Inflammatory macrophage (primary cell): ENCODE results near the gene CA5A.

ENCODE experiments used
- DNase-seq, 2 donors: peaks; one replicate each; pipeline ENCODE4 v3.0.0-alpha.2; 2020 to 2022

The CA5A gene

GRCh38 chr16:87847785-87848675, 88.3 kb downstream of the CA5A start:
- no peak for DNase-seq

- no peak for DNase-seq
These were observed 88.9 kb downstream of the CA5A start for GRCh38 chr16:87847467-87847784.

GRCh38 chr16:87846705-87847466, 89.4 kb downstream of the CA5A start:
- no peak for DNase-seq

- no peak for DNase-seq
These were observed 90.3 kb downstream of the CA5A start for GRCh38 chr16:87845807-87846619.

GRCh38 chr16:87845213-87845612, 91.1 kb downstream of the CA5A start:
- DNase-seq: no peak

GRCh38 chr16:87844809-87845208, 91.5 kb downstream of the CA5A start:
- DNase-seq: no peak

GRCh38 chr16:87844120-87844733, 92.1 kb downstream of the CA5A start:
- no peak for DNase-seq

- DNase-seq: no peak
These were observed 92.6 kb downstream of the CA5A start for GRCh38 chr16:87843678-87844105.

GRCh38 chr16:87842209-87842869, 94.0 kb downstream of the CA5A start:
- no peak for DNase-seq

GRCh38 chr16:87841340-87842208, 94.8 kb downstream of the CA5A start:
- no peak for DNase-seq

- DNase-seq: no peak
These were observed 95.9 kb downstream of the CA5A start for GRCh38 chr16:87840271-87840978.

GRCh38 chr16:87839542-87840270, 96.6 kb downstream of the CA5A start:
- DNase-seq: no peak

- no peak for DNase-seq
These were observed 97.4 kb downstream of the CA5A start for GRCh38 chr16:87838643-87839541.
